Left renal pelvis (tissue), 4 donors: ENCODE data around the gene AKR1C4. TPM values are rescaled to one million over a fixed set of nuclear protein-coding genes. Genes with fewer than 3 reads are reported as not detected.
"Not testable (repeated sequence)": the region's sequence is repeated elsewhere in the genome, so short reads cannot be mapped to it uniquely, and the experiment has no call there.

Experiments
- DNase-seq, 4 donors: peaks; one replicate each; pipeline ENCODE4 v3.0.0-alpha.2; 2013; ENCODE audit warnings: low read depth in 4 of 4, low spot score in 3 of 4
- polyA plus RNA-seq, 4 donors: library from polyadenylated mRNA; unstranded; fragments of 120-200 nt; gene quantifications; one replicate each; pipeline ENCODE4 v1.2.1, GENCODE V29; 2013; ENCODE audit not compliant: insufficient read length in 4 of 4

The AKR1C4 gene
- polyA plus RNA-seq = not detected

DNA sequence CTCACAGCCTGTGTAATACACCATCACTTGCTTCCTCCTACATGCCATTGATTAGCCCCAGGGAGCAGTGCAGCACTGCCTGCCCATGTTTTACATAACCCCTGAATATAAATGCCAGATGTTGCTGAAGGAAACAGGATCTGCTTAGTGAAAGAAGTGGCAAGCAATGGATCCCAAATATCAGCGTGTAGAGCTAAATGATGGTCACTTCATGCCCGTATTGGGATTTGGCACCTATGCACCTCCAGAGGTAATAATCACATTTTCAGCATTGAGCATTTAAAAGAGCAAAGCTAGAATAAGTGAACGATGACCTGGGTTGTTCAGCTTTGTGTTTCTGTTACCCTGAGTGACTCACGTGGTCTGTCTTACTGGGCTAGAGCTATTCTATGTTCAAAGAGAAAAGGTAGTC, at the start of gene AKR1C4:
TSS of gene AKR1C4 (plus strand) at position 136 of the 412 bp plus-strand sequence. CDS start at position 167, 31 bp downstream.
- DNase-seq = no peak

GRCh38 chr10:5146920-5147254, 49.8 kb upstream of the AKR1C4 start:
- DNase-seq = no peak

- DNase-seq = no peak
These were observed 49.2 kb upstream of the AKR1C4 start for GRCh38 chr10:5147255-5147980.

- no peak for DNase-seq
These were observed 48.5 kb upstream of the AKR1C4 start for GRCh38 chr10:5147981-5148677.

GRCh38 chr10:5148678-5149032, 48.0 kb upstream of the AKR1C4 start:
- no peak for DNase-seq

DNA sequence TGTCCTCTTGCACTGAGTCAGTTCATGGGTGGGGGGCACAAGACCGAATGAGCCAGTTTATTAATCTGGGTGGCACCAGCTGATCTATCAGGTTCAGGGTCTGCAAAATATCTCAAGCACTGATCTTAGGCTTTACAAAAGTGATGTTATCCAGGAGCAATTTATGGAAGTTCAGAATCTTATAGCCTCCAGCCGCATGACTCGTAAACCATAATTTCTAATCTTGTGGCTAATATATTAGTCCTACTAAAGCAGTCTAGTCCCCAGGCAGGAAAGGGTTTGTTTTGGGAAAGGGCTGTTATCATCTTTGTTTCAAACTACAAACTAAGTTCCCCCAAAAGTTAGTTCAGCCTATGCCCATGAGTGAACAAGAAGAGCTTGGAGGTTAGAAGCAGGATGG, 45.6 kb upstream of the AKR1C4 start:
- no peak for DNase-seq

DNA sequence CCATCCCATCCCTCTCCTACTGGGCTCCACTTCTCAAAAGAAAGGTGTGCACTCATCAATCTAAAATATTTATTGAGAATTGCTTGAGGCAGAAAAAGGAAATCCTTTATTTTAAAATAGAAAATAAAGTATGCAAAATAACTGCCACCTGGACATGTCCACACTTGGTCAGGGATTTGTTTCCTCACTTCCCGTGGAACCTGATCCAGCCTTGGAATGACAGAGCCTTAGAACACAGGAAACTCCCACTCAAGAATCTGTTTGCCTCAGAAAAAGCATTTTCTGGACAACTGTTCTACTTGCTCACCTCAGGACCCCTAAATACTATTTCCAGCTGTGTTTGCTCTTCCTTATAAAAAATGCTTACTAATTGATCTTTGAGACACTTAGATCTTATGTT, 40.7 kb upstream of the AKR1C4 start:
- DNase-seq = no peak

DNA sequence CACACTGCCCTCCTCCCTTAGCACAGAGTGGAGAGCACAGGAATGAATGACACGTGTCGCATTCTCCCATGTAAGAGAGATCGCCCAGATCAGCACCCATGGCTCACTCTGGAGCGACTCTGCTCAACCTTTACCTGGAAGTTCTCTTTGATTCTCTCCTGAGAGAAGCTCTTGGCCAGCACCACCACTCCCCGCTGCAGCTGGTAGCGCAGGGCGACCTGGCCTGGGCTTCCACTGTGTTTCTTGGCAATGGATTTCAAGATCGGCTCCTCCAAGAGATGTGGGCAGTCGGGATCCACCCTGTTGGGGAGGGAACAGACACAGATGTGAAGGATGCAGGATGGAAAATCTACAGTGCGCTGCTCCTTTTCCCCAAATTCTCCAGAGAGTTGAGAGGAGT, 39.1 kb upstream of the AKR1C4 start:
- no peak for DNase-seq

DNA sequence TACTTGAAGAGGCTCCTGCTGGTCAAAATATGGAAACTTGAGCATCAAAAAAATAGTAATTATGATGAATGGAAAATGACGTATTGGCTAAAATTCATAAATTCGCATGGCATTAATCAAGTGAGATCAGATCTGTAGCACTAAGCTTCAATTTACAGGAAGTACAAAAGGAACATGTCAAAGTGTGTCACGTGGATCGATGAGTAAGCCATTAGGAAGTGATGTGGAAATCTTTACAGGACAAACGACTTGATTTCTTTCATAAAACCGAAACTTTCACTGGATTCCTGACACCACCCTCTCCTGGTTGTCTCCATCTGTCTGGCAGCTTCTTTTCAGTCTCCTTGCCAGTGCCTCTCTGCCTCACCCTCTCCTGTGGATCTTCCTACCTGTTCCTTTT, 37.5 kb upstream of the AKR1C4 start:
- no peak for DNase-seq

DNA sequence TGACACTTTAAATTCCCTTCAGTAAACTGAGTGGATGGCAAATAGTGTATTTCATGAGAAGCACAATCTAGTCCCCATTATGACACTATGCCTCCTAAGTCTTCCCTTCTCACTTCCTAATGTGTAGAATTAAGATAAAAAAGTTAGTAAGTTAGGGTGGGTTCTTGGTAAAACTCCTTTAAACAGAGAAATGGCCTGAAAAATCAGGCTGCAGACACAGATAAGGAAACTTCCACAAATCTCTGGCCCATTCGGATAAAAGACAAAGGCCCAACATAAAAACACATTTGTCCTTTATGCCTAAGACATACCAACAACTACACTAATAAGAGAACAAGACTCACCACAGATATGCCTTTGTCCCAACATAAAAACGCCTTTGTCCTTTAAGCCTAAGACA, 33.1 kb upstream of the AKR1C4 start:
- no peak for DNase-seq

DNA sequence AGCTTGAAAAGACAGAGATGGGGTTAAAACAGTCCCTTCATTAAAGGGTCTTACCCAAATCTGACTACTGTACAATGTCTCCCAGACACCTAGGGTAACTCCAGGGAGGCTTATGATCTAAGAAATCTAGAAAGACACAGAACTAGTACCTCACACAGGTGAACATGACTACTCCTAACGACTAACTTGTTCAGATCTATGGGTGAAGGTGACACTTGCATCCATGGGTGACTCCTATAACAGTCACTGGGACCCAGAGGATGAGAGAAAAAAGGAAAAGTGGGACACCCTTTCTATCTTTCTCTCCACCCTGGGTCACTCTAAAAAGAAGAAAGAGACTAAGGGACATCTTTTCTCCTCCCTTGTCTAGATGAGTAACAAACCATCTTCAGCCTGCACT, 30.9 kb upstream of the AKR1C4 start:
- no peak for DNase-seq

- no peak for DNase-seq
These were observed 27.7 kb upstream of the AKR1C4 start for GRCh38 chr10:5168897-5169420.

DNA sequence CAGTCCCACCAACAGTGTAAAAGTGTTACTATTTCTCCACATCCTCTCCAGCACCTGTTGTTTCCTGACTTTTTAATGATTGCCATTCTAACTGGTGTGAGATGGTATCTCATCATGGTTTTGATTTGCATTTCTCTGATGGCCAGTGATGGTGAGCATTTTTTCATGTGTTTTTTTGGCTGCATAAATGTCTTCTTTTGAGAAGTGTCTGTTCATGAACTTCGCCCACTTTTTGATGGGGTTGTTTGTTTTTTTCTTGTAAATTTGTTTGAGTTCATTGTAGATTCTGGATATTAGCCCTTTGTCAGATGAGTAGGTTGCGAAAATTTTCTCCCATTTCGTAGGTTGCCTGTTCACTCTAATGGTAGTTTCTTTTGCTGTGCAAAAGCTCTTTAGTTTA, 21.1 kb upstream of the AKR1C4 start:
- not testable (repeated sequence) for DNase-seq

DNA sequence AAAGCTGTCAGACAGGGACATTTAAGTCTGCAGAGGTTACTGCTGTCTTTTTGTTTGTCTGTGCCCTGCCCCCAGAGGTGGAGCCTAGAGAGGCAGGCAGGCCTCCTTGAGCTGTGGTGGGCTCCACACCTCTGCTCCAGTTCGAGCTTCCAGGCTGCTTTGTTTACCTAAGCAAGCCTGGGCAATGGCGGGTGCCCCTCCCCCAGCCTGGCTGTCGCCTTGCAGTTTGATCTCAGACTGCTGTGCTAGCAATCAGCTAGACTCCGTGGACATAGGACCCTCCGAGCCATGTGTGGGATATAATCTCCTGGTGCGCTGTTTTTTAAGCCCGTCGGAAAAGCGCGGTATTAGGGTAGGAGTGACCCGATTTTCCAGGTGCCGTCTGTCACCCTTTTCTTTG, 16.1 kb upstream of the AKR1C4 start:
- not testable (repeated sequence) for DNase-seq

DNA sequence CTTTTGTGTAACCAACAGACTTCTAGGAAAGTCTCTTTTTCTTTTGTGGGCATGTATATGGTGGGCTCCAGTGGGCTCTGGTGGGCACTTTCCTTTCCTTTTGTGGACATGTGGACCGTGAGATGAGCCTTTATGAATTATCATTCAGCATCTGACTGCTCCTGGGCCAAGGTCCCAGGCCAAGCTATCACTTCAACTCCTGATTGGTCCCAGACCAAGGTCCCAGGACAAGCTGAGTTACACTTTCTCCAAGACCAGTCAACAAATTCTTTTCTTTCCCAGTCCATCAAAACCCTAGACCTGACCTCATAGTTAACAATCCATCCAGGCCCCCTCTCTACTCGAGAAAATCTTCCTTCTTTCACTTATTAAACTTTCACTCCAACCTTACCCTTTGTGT, 12.7 kb upstream of the AKR1C4 start:
- DNase-seq = no peak

- DNase-seq = no peak
These were observed 11.5 kb upstream of the AKR1C4 start, which contains the start of gene AKR1C8 for GRCh38 chr10:5184987-5185775. Gene AKR1C8 (minus strand): TSS chr10:5185150. CDS start chr10:5185104, 46 bp downstream.

DNA sequence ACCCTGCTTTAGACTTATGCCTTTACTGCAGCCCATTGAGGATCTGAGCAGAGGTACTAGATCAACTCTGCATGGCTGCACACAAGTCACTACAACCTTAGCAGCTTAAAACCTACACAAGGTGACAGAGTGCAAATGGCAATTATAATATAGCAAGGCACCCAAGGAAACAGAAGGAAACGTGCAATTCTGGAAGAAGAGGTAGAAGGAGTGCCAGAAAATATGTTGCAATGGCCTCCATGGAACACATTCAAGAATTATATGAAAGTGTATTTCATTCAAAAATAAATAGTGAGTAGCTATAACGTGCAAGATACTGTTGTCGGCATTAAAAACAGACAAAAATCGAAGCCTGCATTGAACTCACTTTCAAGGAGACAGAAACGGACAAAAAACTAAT, 8.8 kb upstream of the AKR1C4 start:
- DNase-seq = no peak

GRCh38 chr10:5188358-5188757, 8.3 kb upstream of the AKR1C4 start:
- DNase-seq = no peak

- no peak for DNase-seq
These were observed 2.2 kb upstream of the AKR1C4 start for GRCh38 chr10:5194431-5194830.

DNA sequence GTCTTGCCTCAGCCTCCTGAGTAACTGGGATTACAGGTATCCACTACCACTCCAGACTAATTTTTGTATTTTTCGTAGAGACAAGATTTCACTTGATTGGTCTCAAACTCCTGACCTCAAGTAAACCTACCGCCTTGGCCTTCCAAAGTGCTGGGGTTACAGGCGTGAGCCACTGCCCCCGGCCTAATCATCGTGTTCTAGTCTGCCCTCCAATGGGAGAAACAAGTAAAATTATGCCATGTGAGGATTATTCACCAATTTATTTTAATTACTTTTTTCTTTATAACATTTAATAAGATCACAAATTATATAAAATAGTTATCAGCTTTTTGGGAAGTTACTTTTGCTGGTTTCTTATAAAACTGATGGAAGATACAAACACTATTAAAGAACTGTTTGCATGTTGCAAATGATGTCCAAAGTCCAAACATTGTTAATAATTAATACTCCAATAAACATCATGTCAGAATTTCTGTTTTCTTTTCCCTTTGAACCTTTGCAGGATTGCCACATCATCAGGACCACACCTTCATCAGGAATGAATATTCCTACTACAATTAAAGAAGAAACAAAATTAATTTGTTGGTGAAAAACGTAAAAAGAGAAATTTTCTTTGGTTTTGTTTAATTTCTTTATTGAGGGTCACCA, 786 bp upstream of the AKR1C4 start:
- no peak for DNase-seq

GRCh38 chr10:5198386-5198785, 1.7 kb downstream of the AKR1C4 start:
- DNase-seq = no peak
